Loucy (cell line): ENCODE data around the gene BMPER.

Source experiments
- H2AFZ ChIP-seq: fragments of 200-600 bp; sonication (generic); 2 replicates; pipeline ENCODE4 v1.6.0; 2016; ENCODE audit warnings: antibody characterized with exemption, mild to moderate bottlenecking, low read length, moderate library complexity
- H3F3A ChIP-seq: fragments of 200-600 bp; 2 replicates; pipeline ENCODE4 v1.6.0; 2016; ENCODE audit warnings: antibody characterized with exemption, low read depth, mild to moderate bottlenecking
- H3K27me3 ChIP-seq: fragments of 200-600 bp; sonication (generic); 2 replicates; pipeline ENCODE4 v1.6.1; 2014; ENCODE audit warnings: low read length, mild to moderate bottlenecking; ENCODE audit not compliant: insufficient read depth, poor library complexity, severe bottlenecking
- H3K36me3 ChIP-seq: fragments of 200-600 bp; sonication (generic); 2 replicates; pipeline ENCODE4 v1.6.1; 2016; ENCODE audit warnings: low read length; ENCODE audit not compliant: insufficient read depth
- H3K4me1 ChIP-seq: fragments of 200-600 bp; sonication (generic); 2 replicates; pipeline ENCODE4 v1.5.1; 2014; ENCODE audit warnings: low read length, mild to moderate bottlenecking; ENCODE audit not compliant: insufficient read depth, poor library complexity, severe bottlenecking
- H3K4me2 ChIP-seq: fragments of 200-600 bp; sonication (generic); 2 replicates; pipeline ENCODE4 v1.6.0; 2014; ENCODE audit warnings: antibody characterized with exemption, low read length, low read depth, mild to moderate bottlenecking; ENCODE audit not compliant: poor library complexity, severe bottlenecking
- H3K4me3 ChIP-seq: fragments of 200-600 bp; sonication (generic); 2 replicates; pipeline ENCODE4 v1.5.1; 2014; ENCODE audit warnings: low read length, mild to moderate bottlenecking, mixed read lengths; ENCODE audit not compliant: poor library complexity, severe bottlenecking
- H3K79me2 ChIP-seq: fragments of 200-600 bp; sonication (generic); 2 replicates; pipeline ENCODE4 v1.6.1; 2014; ENCODE audit warnings: low read length; ENCODE audit not compliant: insufficient read depth
- H3K9ac ChIP-seq: fragments of 200-600 bp; sonication (generic); 2 replicates; pipeline ENCODE4 v1.6.0; 2014; ENCODE audit warnings: mild to moderate bottlenecking, low read depth, low read length, moderate library complexity; ENCODE audit not compliant: poor library complexity, severe bottlenecking
- H3K9me2 ChIP-seq: fragments of 200-600 bp; sonication (generic); replicated peaks from 2 replicates; pipeline ENCODE4 v1.6.1; 2016; ENCODE audit warnings: low read depth, low read length, mixed read lengths
- H3K9me3 ChIP-seq: fragments of 200-600 bp; sonication (generic); 2 replicates; pipeline ENCODE4 v1.6.1; 2014; ENCODE audit warnings: mild to moderate bottlenecking, antibody characterized with exemption, low read length, low read depth; ENCODE audit not compliant: insufficient read depth
- H4K20me1 ChIP-seq: fragments of 200-600 bp; sonication (generic); 2 replicates; pipeline ENCODE4 v1.6.0; 2014; ENCODE audit warnings: antibody characterized with exemption, low read length, mild to moderate bottlenecking; ENCODE audit not compliant: insufficient read depth, poor library complexity, severe bottlenecking
- CTCF ChIP-seq: fragments of 200-600 bp; sonication (generic); conservative IDR thresholded peaks from 2 replicates; pipeline ENCODE4 v1.5.1; 2014; ENCODE audit warnings: mild to moderate bottlenecking, antibody characterized with exemption, low read length
- EZH2phosphoT487 ChIP-seq: fragments of 200-600 bp; IDR thresholded peaks from 2 replicates; pipeline ENCODE4 v1.6.1; 2018; ENCODE audit warnings: antibody characterized with exemption, mild to moderate bottlenecking, moderate library complexity, borderline replicate concordance

Gene BMPER

GRCh38 chr7:33872870-33873269, 32.5 kb upstream of the BMPER start:
- Histone ChIP-seq H3F3A (no peaks in the 10 kb centered on the region), H3K9me3 (no peaks in the 10 kb centered on the region)

DNA sequence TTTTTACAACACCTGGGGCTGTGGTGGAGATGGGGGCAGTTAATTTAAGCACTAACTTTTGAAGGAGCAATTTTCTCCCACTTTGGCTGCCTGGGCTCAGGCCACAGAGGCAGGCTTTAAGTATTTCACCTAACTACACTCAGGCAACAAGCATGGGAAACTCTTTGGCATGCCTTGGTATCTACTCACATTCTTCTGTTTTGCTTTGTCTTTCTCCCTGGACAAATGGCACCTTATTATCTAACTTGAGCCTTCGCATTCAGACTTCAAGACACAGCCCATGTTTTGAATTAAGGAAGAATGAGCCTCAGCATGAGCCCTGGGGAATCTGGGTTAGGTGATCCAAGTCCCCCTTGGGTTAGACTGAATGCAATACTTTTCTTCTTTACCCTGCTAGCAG, 31.8 kb upstream of the BMPER start:
- Histone ChIP-seq H3K36me3 (no peaks in the 10 kb centered on the region), H3K4me3 (no peak overlapping the region), H3F3A (no peaks in the 10 kb centered on the region), H3K27me3 (no peaks in the 10 kb centered on the region), H3K4me1 (no peaks in the 10 kb centered on the region), H2AFZ (no peak overlapping the region), H3K9me2 (no peaks in the 10 kb centered on the region), H3K9ac (no peak overlapping the region), H4K20me1 (no peaks in the 10 kb centered on the region), H3K9me3 (no peaks in the 10 kb centered on the region), H3K79me2 (no peaks in the 10 kb centered on the region), H3K4me2 (no peak overlapping the region)
- no peak for TF ChIP-seq EZH2phosphoT487
- no peak for TF ChIP-seq CTCF

More at GRCh38 chr7:33872870-33873269, 32.5 kb upstream of the BMPER start:
- TF ChIP-seq CTCF (no peak), EZH2phosphoT487 (no peak)
- Histone ChIP-seq H3K4me3 (no peak overlapping the region), H3K27me3 (no peaks in the 10 kb centered on the region), H3K9ac (no peak overlapping the region), H3K79me2 (no peaks in the 10 kb centered on the region), H2AFZ (no peak overlapping the region), H3K4me2 (no peak overlapping the region), H3K36me3 (no peaks in the 10 kb centered on the region), H3K9me2 (no peaks in the 10 kb centered on the region), H4K20me1 (no peaks in the 10 kb centered on the region), H3K4me1 (no peaks in the 10 kb centered on the region)

DNA sequence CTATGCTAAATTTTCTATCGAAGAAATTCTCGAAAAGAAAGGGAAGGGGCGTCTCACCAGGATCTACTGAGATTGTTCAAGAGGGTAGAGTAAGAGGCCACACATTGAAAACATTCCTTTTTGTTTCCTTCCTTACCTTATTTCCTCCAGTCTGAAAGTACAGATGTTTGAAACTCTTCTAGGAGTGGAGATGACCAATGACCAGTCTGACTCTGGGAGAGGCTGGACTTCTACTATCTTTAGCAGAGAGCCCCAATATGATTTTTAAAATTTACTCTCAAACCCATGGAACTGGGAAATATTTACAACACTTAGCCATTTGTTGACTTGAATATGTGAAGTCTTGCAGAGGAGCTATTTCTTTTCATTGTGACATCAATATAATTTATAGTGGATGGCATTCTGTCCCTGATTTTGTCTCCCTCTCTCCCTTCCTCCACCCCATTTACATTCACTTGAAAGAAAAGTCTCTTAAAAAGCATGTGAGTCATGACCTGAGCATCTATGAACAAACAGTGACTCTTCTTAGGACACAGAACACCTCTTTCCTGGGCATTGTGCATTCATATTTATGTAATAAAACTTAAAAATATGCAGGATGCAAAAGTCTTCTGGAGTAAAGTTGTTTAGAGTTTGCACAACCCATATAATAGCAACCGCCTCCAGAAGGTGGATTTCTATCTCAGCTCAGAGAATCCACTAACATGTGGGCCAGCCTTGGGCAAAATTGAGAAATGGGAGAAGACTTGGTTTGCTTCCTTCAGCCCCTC, 31.2 kb upstream of the BMPER start:
- Histone ChIP-seq H3K9ac (no peak overlapping the region), H2AFZ (no peak overlapping the region), H3K9me2 (no peaks in the 10 kb centered on the region), H3F3A (no peaks in the 10 kb centered on the region), H3K4me1 (no peaks in the 10 kb centered on the region), H3K36me3 (no peaks in the 10 kb centered on the region), H4K20me1 (no peaks in the 10 kb centered on the region), H3K79me2 (no peaks in the 10 kb centered on the region), H3K4me3 (no peak overlapping the region), H3K27me3 (no peaks in the 10 kb centered on the region), H3K9me3 (no peaks in the 10 kb centered on the region), H3K4me2 (no peak overlapping the region)
- TF ChIP-seq CTCF (no peak), EZH2phosphoT487 (no peak)
